ENCODE results near the gene GPRC5D.

The GPRC5D gene

DNA sequence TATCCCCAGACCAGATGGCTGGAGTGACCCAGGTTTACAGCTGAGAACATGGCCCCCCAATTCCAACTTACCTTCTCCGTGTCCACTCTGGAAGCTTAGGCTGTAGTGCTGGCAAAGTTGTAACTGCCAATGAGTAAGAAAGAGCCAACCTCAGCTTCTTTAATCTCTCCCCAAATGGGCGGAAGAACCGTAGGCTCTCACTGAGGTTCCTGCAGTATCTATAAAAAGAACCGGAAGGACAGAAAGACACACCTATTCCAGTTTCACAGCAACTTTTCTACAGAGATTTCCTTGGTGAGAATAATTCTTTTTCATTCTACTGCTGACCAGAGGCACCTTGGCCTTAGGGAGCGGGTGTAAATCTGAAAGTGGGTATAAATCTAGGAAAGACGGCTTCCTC lies at the start of gene GPRC5D:
GPRC5D (minus strand) TSS at position 135 of the 400 bp plus-strand sequence. CDS start 1,786 bp downstream, outside the sequence.
- Histone ChIP-seq H3K9me3 (ENCODE audit: low read length) (no peaks in the 10 kb centered on the region), H3K4me3 (ENCODE audit: low read length) (no peak within 1 kb of the TSS), H3K27me3 (ENCODE audit: insufficient read depth, low read length) (peaks cover 7% of the 10 kb centered on the region), H2AFZ (ENCODE audit: low read depth, low read length) (no peak within 1 kb of the TSS), H3K4me1 (ENCODE audit: insufficient read depth, low read length) (no peaks in the 10 kb centered on the region), H3K36me3 (ENCODE audit: insufficient read depth, low read length) (no peaks in the 10 kb centered on the region)

DNA sequence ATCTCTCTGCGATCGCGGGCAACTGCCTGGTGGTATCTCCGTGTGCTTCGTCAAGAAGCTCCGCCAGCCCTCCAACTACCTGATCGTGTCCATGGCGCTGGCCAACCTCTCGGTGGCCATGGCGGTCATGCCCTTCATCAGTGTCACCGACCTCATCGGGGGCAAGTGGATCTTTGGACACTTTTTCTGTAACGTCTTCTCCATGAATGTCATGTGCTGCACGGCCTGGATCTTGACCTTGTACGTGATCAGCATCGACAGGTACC lies 49.7 kb upstream of the GPRC5D start:
- peaks cover 2% of the 10 kb centered on the region for H3K4me1 ChIP-seq (ENCODE audit: insufficient read depth, low read length)
- H2AFZ ChIP-seq (ENCODE audit: low read depth, low read length): peak overlapping the region; percentile 77
- no peaks in the 10 kb centered on the region for H3K9me3 ChIP-seq (ENCODE audit: low read length)
- H3K27me3 ChIP-seq (ENCODE audit: insufficient read depth, low read length): no peaks in the 10 kb centered on the region
- no peaks in the 10 kb centered on the region for H3K36me3 ChIP-seq (ENCODE audit: insufficient read depth, low read length)
- H3K4me3 ChIP-seq (ENCODE audit: low read length): peak overlapping the region; percentile 59

DNA sequence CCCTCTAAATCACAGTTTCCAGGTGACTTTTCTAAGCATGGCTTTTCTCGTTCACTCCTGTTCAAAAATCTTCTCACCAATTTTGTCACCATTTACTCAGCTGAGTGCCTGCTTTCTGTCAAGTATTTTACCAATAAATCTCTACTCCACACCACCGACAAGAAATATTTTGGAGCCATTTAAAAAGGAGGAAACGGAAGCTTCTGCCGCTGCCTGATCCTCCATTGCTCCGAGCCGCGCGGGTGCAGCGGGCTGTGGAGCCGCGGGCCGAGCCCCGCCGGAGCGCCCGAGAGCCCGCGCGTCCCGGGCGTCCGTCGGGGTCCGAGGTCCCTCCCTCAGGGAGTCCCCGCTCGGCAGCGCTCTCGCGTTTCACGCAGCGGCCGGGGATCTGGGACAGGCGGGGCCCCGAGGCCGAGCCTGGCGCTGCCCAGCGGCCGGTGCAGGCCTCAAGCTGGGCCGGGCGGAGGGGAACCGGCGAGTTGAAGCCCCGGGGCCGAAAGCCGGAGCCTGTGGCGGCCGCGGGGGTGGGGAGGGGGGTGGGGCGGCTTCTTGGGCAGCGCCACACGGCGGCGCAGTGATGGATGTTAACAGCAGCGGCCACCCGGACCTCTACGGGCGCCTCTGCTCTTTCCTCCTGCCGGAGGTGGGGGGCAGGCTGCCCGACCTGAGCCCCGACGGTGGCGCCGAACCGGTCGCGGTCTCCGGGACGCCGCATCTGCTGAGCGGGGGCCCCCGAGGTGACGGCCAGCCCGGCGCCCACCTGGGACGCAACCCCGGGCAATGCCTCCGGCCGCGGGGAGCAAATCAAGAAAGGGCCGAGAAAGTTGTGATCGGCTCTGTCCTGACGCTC lies 49.2 kb upstream of the GPRC5D start:
- peak overlapping the region; percentile 77 for H2AFZ ChIP-seq (ENCODE audit: low read depth, low read length)
- peaks cover 2% of the 10 kb centered on the region for H3K4me1 ChIP-seq (ENCODE audit: insufficient read depth, low read length)
- H3K9me3 ChIP-seq (ENCODE audit: low read length): no peaks in the 10 kb centered on the region
- no peaks in the 10 kb centered on the region for H3K27me3 ChIP-seq (ENCODE audit: insufficient read depth, low read length)
- H3K4me3 ChIP-seq (ENCODE audit: low read length): peak overlapping the region; percentile 59
- H3K36me3 ChIP-seq (ENCODE audit: insufficient read depth, low read length): no peaks in the 10 kb centered on the region

DNA sequence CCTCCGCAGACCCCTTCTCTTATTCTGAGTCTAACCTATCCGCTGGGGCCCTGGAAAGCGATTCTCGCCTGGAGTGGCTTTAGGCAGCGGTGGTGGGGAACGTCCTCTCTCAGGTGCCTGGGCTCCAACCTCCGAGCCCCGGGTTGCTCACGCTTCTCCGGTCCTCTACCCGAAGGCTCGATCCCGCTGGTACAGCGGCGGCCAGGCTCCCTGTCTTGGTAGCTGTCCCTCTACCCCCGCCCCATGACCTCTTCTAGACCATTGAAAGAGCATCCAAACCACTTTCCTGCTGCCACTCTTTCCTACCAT lies 48.6 kb upstream of the GPRC5D start:
- no peaks in the 10 kb centered on the region for H3K36me3 ChIP-seq (ENCODE audit: insufficient read depth, low read length)
- H3K9me3 ChIP-seq (ENCODE audit: low read length): no peaks in the 10 kb centered on the region
- peak overlapping the region; percentile 59 for H3K4me3 ChIP-seq (ENCODE audit: low read length)
- no peaks in the 10 kb centered on the region for H3K27me3 ChIP-seq (ENCODE audit: insufficient read depth, low read length)
- peaks cover 2% of the 10 kb centered on the region for H3K4me1 ChIP-seq (ENCODE audit: insufficient read depth, low read length)
- H2AFZ ChIP-seq (ENCODE audit: low read depth, low read length): peak overlapping the region; percentile 77

DNA sequence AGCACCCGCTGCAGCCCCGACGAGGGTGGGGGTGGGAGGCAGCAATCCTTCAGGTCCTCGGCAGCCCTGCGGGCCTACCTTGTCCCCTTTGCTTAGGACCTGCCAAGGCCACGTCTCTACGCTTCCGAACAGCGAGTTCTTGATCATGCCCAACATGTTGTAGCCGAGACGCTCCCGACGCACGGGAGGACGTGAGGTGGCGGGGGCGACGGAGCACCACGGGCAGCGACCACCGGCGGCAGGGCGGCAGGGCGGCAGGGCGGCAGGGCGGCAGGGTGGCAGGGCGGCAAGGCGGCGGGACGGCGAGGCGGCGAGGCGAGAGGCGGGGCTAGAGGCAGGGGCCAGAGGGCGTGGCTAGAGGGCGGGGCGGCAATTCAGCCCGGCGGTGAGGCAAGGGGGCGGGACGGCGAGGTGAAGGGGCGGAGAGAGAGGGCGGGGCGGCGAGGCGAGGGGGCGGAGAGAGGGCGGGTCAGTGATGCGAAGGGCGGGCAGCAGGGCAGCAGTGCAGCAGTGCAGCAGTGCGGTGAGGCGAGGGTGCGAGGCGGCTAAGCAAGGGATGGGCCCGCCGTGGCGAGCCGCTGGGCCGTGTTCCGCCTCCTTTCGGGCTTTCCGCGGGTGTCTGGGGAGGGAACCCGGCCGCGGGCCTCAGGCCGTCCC lies 48.1 kb upstream of the GPRC5D start, which contains the start of gene HEBP1:
HEBP1 (minus strand) TSS at position 307 of the 657 bp plus-strand sequence; CDS start at position 156, 151 bp downstream.
- peak within 1 kb of the TSS; percentile 70 for H3K4me3 ChIP-seq (ENCODE audit: low read length)
- H3K9me3 ChIP-seq (ENCODE audit: low read length): no peaks in the 10 kb centered on the region
- H3K36me3 ChIP-seq (ENCODE audit: insufficient read depth, low read length): no peaks in the 10 kb centered on the region
- no peaks in the 10 kb centered on the region for H3K27me3 ChIP-seq (ENCODE audit: insufficient read depth, low read length)
- H2AFZ ChIP-seq (ENCODE audit: low read depth, low read length): peak within 1 kb of the TSS; percentile 77
- H3K4me1 ChIP-seq (ENCODE audit: insufficient read depth, low read length): peaks cover 2% of the 10 kb centered on the region

DNA sequence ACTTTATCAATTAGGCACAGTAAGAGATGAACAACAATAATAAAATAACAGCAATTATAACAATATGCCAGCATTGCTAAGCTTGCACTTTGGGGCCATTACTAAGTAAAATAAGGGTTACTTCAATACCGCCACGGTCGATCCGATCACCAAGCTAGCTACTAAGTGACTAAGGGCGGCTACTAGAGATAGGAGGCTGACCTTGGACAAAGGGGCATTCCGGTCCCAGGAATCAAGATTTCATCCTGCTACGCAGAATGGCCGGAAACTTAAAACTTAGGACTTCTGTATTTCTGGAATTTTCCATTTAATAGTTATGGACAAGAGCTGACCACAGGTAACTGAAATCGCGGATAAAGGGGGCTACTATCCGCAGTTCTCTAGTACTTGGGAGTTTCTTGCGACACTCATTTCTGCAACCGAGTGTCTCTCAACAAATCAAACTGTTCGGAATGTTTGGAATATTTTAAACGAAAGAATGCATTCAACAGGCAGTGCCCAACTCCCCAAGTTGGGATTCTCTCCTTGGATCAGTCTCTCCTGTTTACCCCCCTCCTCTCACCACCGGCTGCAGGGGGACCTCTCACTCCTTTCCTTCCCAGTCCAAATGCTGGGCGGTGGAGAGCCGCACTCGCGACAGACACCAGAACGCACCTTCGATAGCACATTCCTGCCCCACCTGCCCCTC lies 47.4 kb upstream of the GPRC5D start:
- H3K4me1 ChIP-seq (ENCODE audit: insufficient read depth, low read length): peaks cover 2% of the 10 kb centered on the region
- peak overlapping the region; percentile 70 for H3K4me3 ChIP-seq (ENCODE audit: low read length)
- H3K36me3 ChIP-seq (ENCODE audit: insufficient read depth, low read length): no peaks in the 10 kb centered on the region
- H3K27me3 ChIP-seq (ENCODE audit: insufficient read depth, low read length): no peaks in the 10 kb centered on the region
- peak overlapping the region; percentile 70 for H2AFZ ChIP-seq (ENCODE audit: low read depth, low read length)
- H3K9me3 ChIP-seq (ENCODE audit: low read length): no peaks in the 10 kb centered on the region

DNA sequence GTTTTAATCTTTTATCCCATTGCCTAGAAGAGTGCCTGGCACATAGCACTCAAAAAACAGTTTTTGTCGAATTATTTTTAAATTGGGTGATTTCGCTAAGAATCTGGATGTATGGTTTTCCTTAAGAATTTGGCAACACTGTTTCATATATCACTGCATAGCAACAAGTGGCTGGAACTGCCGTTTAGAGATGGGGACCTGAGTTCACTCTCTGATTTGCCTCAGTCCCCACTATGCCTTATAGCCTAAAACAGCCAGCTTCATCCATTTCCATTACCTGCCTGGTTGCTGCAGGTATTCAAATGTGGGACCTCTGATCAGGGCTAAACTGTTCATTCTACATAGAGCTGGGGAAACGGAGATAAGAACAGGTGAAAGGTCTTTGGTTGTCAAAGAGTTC lies 46.3 kb upstream of the GPRC5D start:
- H3K9me3 ChIP-seq (ENCODE audit: low read length): no peaks in the 10 kb centered on the region
- peaks cover 2% of the 10 kb centered on the region for H3K4me1 ChIP-seq (ENCODE audit: insufficient read depth, low read length)
- H3K36me3 ChIP-seq (ENCODE audit: insufficient read depth, low read length): no peaks in the 10 kb centered on the region
- no peak overlapping the region for H3K4me3 ChIP-seq (ENCODE audit: low read length)
- no peaks in the 10 kb centered on the region for H3K27me3 ChIP-seq (ENCODE audit: insufficient read depth, low read length)
- no peak overlapping the region for H2AFZ ChIP-seq (ENCODE audit: low read depth, low read length)

DNA sequence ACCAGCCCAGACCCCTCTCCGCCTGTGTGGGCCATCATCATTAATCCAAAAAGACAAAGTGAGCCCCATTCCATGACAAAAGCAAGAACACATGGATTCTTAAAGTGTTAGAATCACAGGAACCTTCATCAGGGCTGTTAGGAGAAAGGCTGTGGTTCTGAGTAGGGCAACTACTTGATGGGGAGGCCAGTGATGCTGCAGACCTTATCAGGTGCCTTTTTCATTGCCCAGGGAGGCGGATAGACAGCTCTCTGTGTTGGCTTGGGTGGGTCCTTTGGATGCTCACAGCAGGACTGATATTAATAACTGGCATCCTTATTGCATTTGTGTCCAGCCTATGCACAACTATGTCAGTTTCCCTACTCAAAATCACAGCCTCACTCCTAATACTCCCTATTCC lies 45.8 kb upstream of the GPRC5D start:
- peaks cover 2% of the 10 kb centered on the region for H3K4me1 ChIP-seq (ENCODE audit: insufficient read depth, low read length)
- H3K27me3 ChIP-seq (ENCODE audit: insufficient read depth, low read length): no peaks in the 10 kb centered on the region

DNA sequence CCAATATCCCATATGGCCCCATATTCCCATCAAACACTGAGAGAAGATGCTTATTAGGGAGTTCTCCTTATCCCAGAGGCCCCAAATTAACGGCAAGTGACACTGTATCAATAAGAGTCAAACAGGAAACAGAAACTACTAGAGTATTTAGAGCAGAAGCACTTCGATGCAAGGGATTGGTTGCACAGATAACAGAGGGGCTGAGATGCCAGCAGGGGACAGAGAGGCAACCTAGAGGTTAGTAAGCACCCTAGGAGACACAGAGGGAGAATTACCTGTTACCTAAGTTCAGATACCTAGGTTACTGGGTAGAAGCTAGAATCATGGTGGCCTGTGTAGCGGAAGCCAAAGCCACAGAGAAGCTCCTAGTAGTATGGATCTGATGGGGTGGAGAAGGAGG lies 45.2 kb upstream of the GPRC5D start:
- no peak overlapping the region for H3K4me3 ChIP-seq (ENCODE audit: low read length)

More for the DNA sequence above, 45.8 kb upstream of the GPRC5D start:
- Histone ChIP-seq H3K36me3 (ENCODE audit: insufficient read depth, low read length) (no peaks in the 10 kb centered on the region), H2AFZ (ENCODE audit: low read depth, low read length) (no peak overlapping the region), H3K9me3 (ENCODE audit: low read length) (no peaks in the 10 kb centered on the region), H3K4me3 (ENCODE audit: low read length) (no peak overlapping the region)

DNA sequence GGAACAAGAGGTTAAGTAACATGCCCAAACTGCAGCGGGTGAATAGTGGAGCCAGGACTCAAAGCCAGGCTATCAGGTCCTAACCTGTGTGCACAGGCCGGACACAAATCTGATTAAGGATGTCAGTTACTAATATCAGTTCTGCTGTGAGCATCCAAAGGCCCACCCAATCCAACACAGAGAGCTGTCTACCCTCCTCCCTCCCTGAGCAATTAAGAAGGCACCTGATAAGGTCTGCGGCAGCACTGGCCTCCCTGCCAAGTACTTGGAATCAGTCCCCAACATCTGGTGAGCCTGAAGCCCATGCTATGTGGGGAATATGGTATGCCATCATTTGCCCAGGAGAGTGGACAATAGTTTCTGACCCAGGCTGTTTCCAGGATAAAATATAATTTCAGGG lies 44.2 kb upstream of the GPRC5D start:
- no peaks in the 10 kb centered on the region for H3K27me3 ChIP-seq (ENCODE audit: insufficient read depth, low read length)
- H3K9me3 ChIP-seq (ENCODE audit: low read length): no peaks in the 10 kb centered on the region
- no peak overlapping the region for H3K4me3 ChIP-seq (ENCODE audit: low read length)
- no peaks in the 10 kb centered on the region for H3K36me3 ChIP-seq (ENCODE audit: insufficient read depth, low read length)
- peaks cover 2% of the 10 kb centered on the region for H3K4me1 ChIP-seq (ENCODE audit: insufficient read depth, low read length)
- H2AFZ ChIP-seq (ENCODE audit: low read depth, low read length): no peak overlapping the region

More for the DNA sequence above, 45.2 kb upstream of the GPRC5D start:
- H3K9me3 ChIP-seq (ENCODE audit: low read length): no peaks in the 10 kb centered on the region
- no peaks in the 10 kb centered on the region for H3K36me3 ChIP-seq (ENCODE audit: insufficient read depth, low read length)
- no peaks in the 10 kb centered on the region for H3K27me3 ChIP-seq (ENCODE audit: insufficient read depth, low read length)
- H2AFZ ChIP-seq (ENCODE audit: low read depth, low read length): no peak overlapping the region
- peaks cover 2% of the 10 kb centered on the region for H3K4me1 ChIP-seq (ENCODE audit: insufficient read depth, low read length)

DNA sequence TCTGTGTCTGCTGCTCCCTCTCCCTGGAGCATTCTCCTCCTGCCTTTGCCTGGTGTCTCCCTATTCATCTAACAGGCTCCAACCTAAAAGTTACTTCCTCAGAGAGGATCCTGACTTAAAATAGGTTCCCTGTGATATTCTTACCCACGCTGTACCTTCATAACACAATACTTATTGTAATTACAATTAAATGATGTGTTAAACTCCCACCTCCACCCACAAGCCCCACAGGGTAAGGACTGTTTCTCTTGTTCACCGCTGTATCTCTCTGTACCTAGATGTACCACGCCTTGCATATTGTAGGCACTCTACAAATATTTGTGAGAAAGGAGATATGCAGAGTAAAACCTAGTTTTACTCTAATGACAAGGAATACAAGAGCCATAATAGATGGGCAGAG lies 43.1 kb upstream of the GPRC5D start:
- Histone ChIP-seq H3K4me1 (ENCODE audit: insufficient read depth, low read length) (no peaks in the 10 kb centered on the region), H3K36me3 (ENCODE audit: insufficient read depth, low read length) (no peaks in the 10 kb centered on the region)

DNA sequence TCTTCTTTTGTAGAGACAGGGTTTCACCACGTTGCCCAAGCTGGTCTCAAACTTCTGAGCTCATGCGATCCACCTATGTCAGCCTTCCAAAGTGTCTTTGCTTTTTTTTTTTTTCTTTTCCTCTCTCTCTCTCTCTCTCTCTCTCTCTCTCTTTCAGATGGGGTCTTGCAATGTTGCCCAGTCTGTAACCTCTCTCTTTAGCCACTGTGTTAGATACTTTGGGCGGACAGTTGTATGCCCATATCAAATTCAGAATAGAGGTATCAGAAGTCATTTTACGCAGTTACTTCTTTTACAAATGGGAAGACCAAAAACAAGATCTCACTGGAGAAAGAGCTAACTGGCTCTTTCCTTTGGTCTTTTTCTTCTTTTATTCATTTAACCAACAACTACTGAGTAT lies 41.4 kb upstream of the GPRC5D start:
- H3K36me3 ChIP-seq (ENCODE audit: insufficient read depth, low read length): peaks cover 2% of the 10 kb centered on the region
- H3K4me3 ChIP-seq (ENCODE audit: low read length): no peak overlapping the region

More for the DNA sequence above, 43.1 kb upstream of the GPRC5D start:
- H3K4me3 ChIP-seq (ENCODE audit: low read length): no peak overlapping the region
- H3K27me3 ChIP-seq (ENCODE audit: insufficient read depth, low read length): no peaks in the 10 kb centered on the region
- H3K9me3 ChIP-seq (ENCODE audit: low read length): no peaks in the 10 kb centered on the region
- H2AFZ ChIP-seq (ENCODE audit: low read depth, low read length): no peak overlapping the region

DNA sequence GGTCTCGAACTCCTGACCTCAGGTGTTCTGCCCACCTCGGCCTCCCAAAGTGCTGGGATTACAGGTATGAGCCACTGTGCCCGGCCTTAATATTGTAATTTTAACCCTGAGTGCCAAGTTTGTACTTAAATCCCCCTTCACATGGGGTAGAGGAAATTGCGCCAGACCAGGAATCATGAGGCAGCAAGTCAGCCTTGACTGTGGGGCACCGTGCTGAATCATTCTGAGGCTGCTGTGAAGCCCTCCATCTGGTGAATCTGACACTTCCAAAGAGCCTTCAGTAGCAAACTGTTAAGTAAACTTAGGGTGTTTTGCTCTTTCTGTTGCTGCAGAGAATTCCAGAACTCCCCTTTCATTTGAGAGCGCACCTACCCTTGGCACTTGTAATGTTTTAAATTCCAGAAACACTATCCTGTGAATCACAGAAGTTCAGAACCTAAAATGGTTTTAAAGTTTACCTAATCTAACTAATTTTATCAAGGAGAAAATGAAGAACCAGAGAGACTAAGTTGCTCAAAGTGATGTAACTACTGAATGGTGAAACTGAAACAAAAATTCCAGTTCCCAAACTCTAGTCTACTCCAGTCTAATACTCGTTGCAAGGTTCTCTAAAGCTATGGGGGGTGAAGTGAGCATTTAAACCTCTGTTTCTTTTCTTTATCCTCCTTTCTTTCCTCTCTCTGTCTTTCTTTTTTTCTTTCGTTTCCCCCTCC lies 40.6 kb upstream of the GPRC5D start:
- H3K4me3 ChIP-seq (ENCODE audit: low read length): no peak overlapping the region
- H3K27me3 ChIP-seq (ENCODE audit: insufficient read depth, low read length): no peaks in the 10 kb centered on the region
- peaks cover 2% of the 10 kb centered on the region for H3K36me3 ChIP-seq (ENCODE audit: insufficient read depth, low read length)
- no peaks in the 10 kb centered on the region for H3K4me1 ChIP-seq (ENCODE audit: insufficient read depth, low read length)
- H3K9me3 ChIP-seq (ENCODE audit: low read length): no peaks in the 10 kb centered on the region
- H2AFZ ChIP-seq (ENCODE audit: low read depth, low read length): no peak overlapping the region

More for the DNA sequence above, 41.4 kb upstream of the GPRC5D start:
- H3K4me1 ChIP-seq (ENCODE audit: insufficient read depth, low read length): no peaks in the 10 kb centered on the region
- no peaks in the 10 kb centered on the region for H3K27me3 ChIP-seq (ENCODE audit: insufficient read depth, low read length)
- no peaks in the 10 kb centered on the region for H3K9me3 ChIP-seq (ENCODE audit: low read length)
- no peak overlapping the region for H2AFZ ChIP-seq (ENCODE audit: low read depth, low read length)
